Neuronal stem cell (in vitro differentiated cells): ENCODE measurements around the gene GRN.

Experiments
- DNase-seq: peaks from one replicate; pipeline ENCODE4 v3.0.0-alpha.2; 2013; ENCODE audit warnings: low spot score
- H2AFZ ChIP-seq: one replicate; pipeline ENCODE4 v1.6.1; 2013; ENCODE audit warnings: mild to moderate bottlenecking, low read length, inconsistent platforms
- H2AK5ac ChIP-seq: 2 replicates; pipeline ENCODE4 v1.6.1; 2013; ENCODE audit warnings: low read depth, mild to moderate bottlenecking, inconsistent platforms, low read length, moderate library complexity, mixed read lengths
- H2BK120ac ChIP-seq: 2 replicates; pipeline ENCODE4 v1.6.1; 2013; ENCODE audit warnings: low read depth, mild to moderate bottlenecking, inconsistent platforms, low read length, moderate library complexity, mixed read lengths
- H2BK12ac ChIP-seq: one replicate; pipeline ENCODE4 v1.6.1; 2013; ENCODE audit warnings: low read length, inconsistent platforms
- H2BK15ac ChIP-seq: 2 replicates; pipeline ENCODE4 v1.6.1; 2013; ENCODE audit warnings: mild to moderate bottlenecking, low read length, inconsistent platforms, mixed read lengths
- H2BK5ac ChIP-seq: one replicate; pipeline ENCODE4 v1.6.1; 2013; ENCODE audit warnings: inconsistent platforms, mild to moderate bottlenecking, low read length, moderate library complexity
- H3K14ac ChIP-seq: one replicate; pipeline ENCODE4 v1.6.1; 2013; ENCODE audit warnings: low read length, inconsistent platforms
- H3K18ac ChIP-seq: 2 replicates; pipeline ENCODE4 v1.6.1; 2013; ENCODE audit warnings: low read length, inconsistent platforms
- H3K23ac ChIP-seq: 2 replicates; pipeline ENCODE4 v1.6.1; 2013; ENCODE audit warnings: low read depth, mild to moderate bottlenecking, mixed read lengths, low read length, inconsistent platforms; ENCODE audit not compliant: poor library complexity
- H3K27ac ChIP-seq: replicated peaks from 3 replicates; pipeline ENCODE4 v1.5.1; 2013; ENCODE audit warnings: low read length, inconsistent platforms
- H3K27me3 ChIP-seq, 3 experiments: 2 replicates each; pipeline ENCODE4 v1.6.1; 2013; ENCODE audit warnings: low read length in 3 of 3, mild to moderate bottlenecking in 2 of 3, inconsistent platforms in 1 of 3, low read depth in 1 of 3, mixed read lengths in 1 of 3, moderate library complexity in 1 of 3; ENCODE audit not compliant: control insufficient read depth in 3 of 3, insufficient read depth in 3 of 3
- H3K36me3 ChIP-seq, 2 donors: replicated peaks in 1 of 2; 2 replicates each; pipeline ENCODE4 v1.6.1; 2013; ENCODE audit warnings: low read length in 2 of 2; ENCODE audit not compliant: control insufficient read depth in 2 of 2, insufficient read depth in 2 of 2
- H3K4ac ChIP-seq: 2 replicates; pipeline ENCODE4 v1.6.1; 2013; ENCODE audit warnings: inconsistent platforms, mild to moderate bottlenecking, low read length, moderate library complexity
- H3K4me1 ChIP-seq, 2 donors: 1 replicate in 1 of 2; 2 replicates in 1 of 2; pipeline ENCODE4 v1.6.1; 2013; ENCODE audit warnings: low read length in 2 of 2, low read depth in 1 of 2; ENCODE audit not compliant: control insufficient read depth in 2 of 2, insufficient read depth in 1 of 2
- H3K4me2 ChIP-seq: one replicate; pipeline ENCODE4 v1.6.1; 2013; ENCODE audit warnings: mild to moderate bottlenecking, low read length, inconsistent platforms; ENCODE audit not compliant: insufficient read depth, poor library complexity, severe bottlenecking
- H3K4me3 ChIP-seq, 2 donors: 2 replicates each; pipeline ENCODE4 v1.5.1; 2013; ENCODE audit warnings: low read length in 2 of 2, mild to moderate bottlenecking in 2 of 2, inconsistent platforms in 1 of 2, moderate library complexity in 1 of 2
- H3K79me1 ChIP-seq: one replicate; pipeline ENCODE4 v1.6.1; 2013; ENCODE audit warnings: low read depth, mild to moderate bottlenecking, inconsistent platforms, low read length, moderate library complexity
- H3K9ac ChIP-seq: one replicate; pipeline ENCODE4 v1.6.1; 2013; ENCODE audit warnings: mild to moderate bottlenecking, low read depth, low read length, inconsistent platforms; ENCODE audit not compliant: poor library complexity
- H3K9me3 ChIP-seq, 2 donors: replicated peaks in 1 of 2; 2 replicates each; pipeline versions ENCODE3 to v1.6.1; 2013; ENCODE audit warnings: low read length in 2 of 2, mild to moderate bottlenecking in 2 of 2, inconsistent platforms in 1 of 2, low read depth in 1 of 2, mixed read lengths in 1 of 2, moderate library complexity in 1 of 2; ENCODE audit not compliant: control insufficient read depth in 2 of 2, insufficient read depth in 1 of 2
- H4K8ac ChIP-seq: one replicate; pipeline ENCODE4 v1.6.1; 2013; ENCODE audit warnings: low read depth, mild to moderate bottlenecking, inconsistent platforms, low read length, moderate library complexity
- H4K91ac ChIP-seq: one replicate; pipeline ENCODE4 v1.6.1; 2013; ENCODE audit warnings: low read length, low read depth, mild to moderate bottlenecking, inconsistent platforms; ENCODE audit not compliant: poor library complexity
- WGBS, 2 donors: extraction: QIAGEN DNeasy Blood & Tissue Kit; methylation state at CpG; one replicate each; pipeline ENCODE4 v1.1.7; 2013; ENCODE audit warnings: missing lambda C conversion rate in 2 of 2, mixed read lengths in 1 of 2; ENCODE audit not compliant: insufficient read length in 2 of 2, insufficient replicate concordance in 1 of 2; ENCODE audit errors: extremely low coverage in 2 of 2; 5-methylcytosine and 5-hydroxymethylcytosine counted together

The GRN gene

DNA sequence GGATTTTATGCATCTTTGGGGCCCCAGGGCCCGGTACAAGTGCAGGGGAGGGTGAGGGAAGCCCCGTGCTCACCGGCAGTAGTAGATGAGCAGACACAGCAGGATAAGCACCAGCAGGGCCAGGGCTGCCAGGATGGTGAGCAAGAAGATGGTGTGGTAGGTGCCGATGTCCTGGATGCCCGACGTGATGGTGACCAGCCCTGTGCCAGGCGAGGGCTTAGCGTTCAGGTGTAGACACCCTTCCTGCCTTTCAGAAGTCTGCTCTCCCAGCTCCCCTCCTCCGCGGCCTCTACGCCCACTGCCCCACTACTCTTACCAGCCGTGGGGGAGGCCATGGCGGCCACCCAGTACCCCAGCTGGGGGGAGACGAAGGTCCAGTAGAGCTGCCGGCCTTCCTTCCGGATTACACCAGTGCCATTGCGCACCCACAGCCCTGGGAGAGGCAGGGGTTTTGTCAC is 10.6 kb downstream of the GRN start:
- WGBS, 2 donors, result no CpG with 5 or more reads among the region's 17 CpGs
- H3K9me3 ChIP-seq, result no peaks in the 10 kb centered on the region
- no peak overlapping the region for H2BK15ac ChIP-seq
- H4K8ac ChIP-seq, result no peak overlapping the region
- H4K91ac ChIP-seq, result no peak overlapping the region
- H3K4ac ChIP-seq, result no peak overlapping the region
- H3K23ac ChIP-seq, result peak overlapping the region; percentile 75
- DNase-seq, result no peak
- H3K27ac ChIP-seq, result peak overlapping the region; percentile 32
- H3K18ac ChIP-seq, result no peak overlapping the region
- H3K36me3 ChIP-seq, result peaks cover 22 to 64% of the 10 kb centered on the region in 2 donors
- H3K9ac ChIP-seq, result no peak overlapping the region
- H2BK5ac ChIP-seq, result no peak overlapping the region
- H3K14ac ChIP-seq, result no peak overlapping the region
- H3K4me1 ChIP-seq, result peaks cover 3 to 9% of the 10 kb centered on the region in 2 donors
- no peak overlapping the region for H3K4me2 ChIP-seq
- H2AK5ac ChIP-seq, result peak overlapping the region; percentile 78
- H2BK12ac ChIP-seq, result no peak overlapping the region
- H3K4me3 ChIP-seq, result no peak overlapping the region
- peaks cover 0 to 2% (median 0%) of the 10 kb centered on the region in 3 experiments for H3K27me3 ChIP-seq
- H3K79me1 ChIP-seq, result peaks cover 16% of the 10 kb centered on the region
- H2BK120ac ChIP-seq, result no peak overlapping the region
- H2AFZ ChIP-seq, result no peak overlapping the region

DNA sequence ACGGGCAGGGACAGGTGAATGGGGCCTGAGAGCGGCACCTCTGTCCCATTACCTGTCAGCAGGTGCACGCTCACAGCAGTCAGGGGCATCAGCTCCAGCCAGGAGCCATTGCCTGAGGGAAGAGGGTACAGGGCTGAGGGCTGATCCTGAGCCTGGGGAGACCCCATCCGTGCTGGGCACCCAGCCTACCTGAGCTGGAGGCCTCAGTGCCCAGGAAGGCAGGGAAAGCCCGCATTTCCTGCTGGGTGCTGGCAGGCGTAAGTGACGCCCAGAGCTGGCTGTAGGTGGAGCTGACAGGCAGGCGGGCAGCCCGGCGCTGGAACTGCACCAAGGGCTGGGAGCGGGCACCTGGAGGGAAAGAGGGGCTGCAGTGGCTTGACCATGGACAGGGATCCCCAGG is 11.1 kb downstream of the GRN start:
- H3K4me3 ChIP-seq, result no peak overlapping the region
- no peak overlapping the region for H2BK5ac ChIP-seq
- no peak for DNase-seq
- no peak overlapping the region for H2BK12ac ChIP-seq
- H4K91ac ChIP-seq, result no peak overlapping the region
- H2BK15ac ChIP-seq, result no peak overlapping the region
- no peak overlapping the region for H3K14ac ChIP-seq
- H3K27ac ChIP-seq, result no peak overlapping the region
- peak overlapping the region; percentile 30 for H3K18ac ChIP-seq
- H3K9ac ChIP-seq, result no peak overlapping the region
- peaks cover 9 to 15% of the 10 kb centered on the region in 2 donors for H3K4me1 ChIP-seq
- peak overlapping the region; percentile 19 for H4K8ac ChIP-seq
- H3K9me3 ChIP-seq, result no peaks in the 10 kb centered on the region
- WGBS, 2 donors, result no CpG with 5 or more reads among the region's 11 CpGs
- H3K36me3 ChIP-seq, result peaks cover 20 to 64% of the 10 kb centered on the region in 2 donors
- H3K23ac ChIP-seq, result peak overlapping the region; percentile 75
- no peak overlapping the region for H3K4me2 ChIP-seq
- H3K27me3 ChIP-seq, result peaks cover 0 to 2% (median 0%) of the 10 kb centered on the region in 3 experiments
- peaks cover 16% of the 10 kb centered on the region for H3K79me1 ChIP-seq
- H2AFZ ChIP-seq, result no peak overlapping the region
- no peak overlapping the region for H3K4ac ChIP-seq
- H2AK5ac ChIP-seq, result no peak overlapping the region
- H2BK120ac ChIP-seq, result no peak overlapping the region

DNA sequence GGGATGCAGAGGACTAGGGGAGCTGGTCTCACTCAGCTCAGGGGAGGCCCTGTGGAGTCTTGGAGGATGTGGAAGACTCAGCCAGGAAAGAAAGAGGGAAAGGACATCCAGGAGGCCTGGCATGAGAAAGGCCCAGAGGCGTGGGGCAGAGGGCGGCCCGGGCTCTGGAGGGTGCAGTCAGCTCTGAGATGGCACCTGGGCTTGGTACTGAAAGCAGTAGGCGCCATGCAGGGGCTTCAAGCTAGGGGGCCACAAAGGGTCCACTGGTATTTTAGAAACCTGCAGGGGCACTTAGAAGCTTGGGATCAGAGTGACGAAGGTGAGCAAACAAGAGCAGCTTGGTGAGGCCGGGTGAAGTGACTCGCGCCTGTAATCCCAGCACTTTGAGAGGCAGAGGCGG is 13.0 kb downstream of the GRN start:
- Histone ChIP-seq H4K8ac (no peak overlapping the region), H3K4me2 (no peak overlapping the region), H3K18ac (no peak overlapping the region), H3K27ac (no peak overlapping the region), H3K4me3 (no peak overlapping the region), H2BK120ac (no peak overlapping the region), H2AK5ac (no peak overlapping the region), H2BK15ac (no peak overlapping the region), H3K9me3 (no peaks in the 10 kb centered on the region), H3K79me1 (peaks cover 26% of the 10 kb centered on the region), H3K14ac (no peak overlapping the region), H2AFZ (no peak overlapping the region), H3K4me1 (peaks cover 21 to 25% of the 10 kb centered on the region in 2 donors), H3K4ac (peak overlapping the region; percentile 29), H3K23ac (no peak overlapping the region), H3K27me3 (peaks cover 0 to 2% (median 0%) of the 10 kb centered on the region in 3 experiments), H2BK5ac (no peak overlapping the region), H4K91ac (no peak overlapping the region), H2BK12ac (no peak overlapping the region), H3K36me3 (peaks cover 11 to 50% of the 10 kb centered on the region in 2 donors), H3K9ac (no peak overlapping the region)
- WGBS, 2 donors, result no CpG with 5 or more reads among the region's 9 CpGs
- DNase-seq, result no peak

DNA sequence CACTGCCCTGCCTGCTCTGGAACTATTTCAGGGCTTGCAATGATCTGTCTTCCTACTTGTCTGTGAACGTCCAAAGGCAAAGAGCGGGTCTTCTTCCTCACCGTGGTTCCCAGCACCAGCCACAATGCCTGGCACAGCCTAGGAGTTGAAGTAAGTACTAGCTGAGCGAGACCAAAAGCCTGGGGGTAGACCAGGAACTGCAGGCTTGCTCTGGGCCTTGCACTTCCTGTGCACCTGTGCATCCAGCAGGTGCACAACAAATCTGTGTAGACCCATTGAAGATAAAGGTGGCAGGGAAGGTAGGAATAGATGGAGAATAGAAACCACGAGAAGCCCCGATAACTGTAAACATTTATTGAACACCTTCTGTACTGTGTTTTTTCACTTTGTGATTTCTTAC is 13.9 kb downstream of the GRN start:
- Histone ChIP-seq H2AFZ (no peak overlapping the region), H2BK5ac (no peak overlapping the region)
- no CpG with 5 or more reads among the region's 6 CpGs for WGBS, 2 donors

More for the DNA sequence above, 13.9 kb downstream of the GRN start:
- Histone ChIP-seq H3K4me2 (no peak overlapping the region), H3K36me3 (peaks cover 11 to 48% of the 10 kb centered on the region in 2 donors), H4K8ac (no peak overlapping the region), H3K4me1 (peaks cover 22 to 23% of the 10 kb centered on the region in 2 donors), H3K27me3 (peaks cover 0 to 2% (median 1%) of the 10 kb centered on the region in 3 experiments), H3K23ac (no peak overlapping the region), H3K14ac (no peak overlapping the region), H2BK15ac (no peak overlapping the region), H2BK120ac (no peak overlapping the region), H3K27ac (no peak overlapping the region), H3K9me3 (no peaks in the 10 kb centered on the region), H2BK12ac (no peak overlapping the region), H3K4me3 (no peak overlapping the region), H3K9ac (no peak overlapping the region), H3K4ac (no peak overlapping the region), H3K18ac (no peak overlapping the region), H2AK5ac (no peak overlapping the region), H3K79me1 (peaks cover 23% of the 10 kb centered on the region), H4K91ac (no peak overlapping the region)
- no peak for DNase-seq
